ENCODE data around the gene GPR156.

GPR156 gene

GRCh38 chr3:120276767-120277166, 8.3 kb downstream of the GPR156 start:
- Histone ChIP-seq H3K27ac (ENCODE audit: low read depth, low read length) (no peak overlapping the region), H3K4me1 (ENCODE audit: control insufficient read depth in 5 of 5, insufficient read depth in 5 of 5, low read length in 5 of 5) (no peaks in the 10 kb centered on the region), H3K9ac (ENCODE audit: low read length in 5 of 5) (no peak overlapping the region), H3K9me3 (ENCODE audit: control insufficient read depth in 5 of 5, low read length in 5 of 5) (no peaks in the 10 kb centered on the region), H3K36me3 (ENCODE audit: control insufficient read depth in 5 of 5, insufficient read depth in 5 of 5, low read length in 5 of 5) (no peaks in the 10 kb centered on the region), H3K27me3 (ENCODE audit: control insufficient read depth in 5 of 5, insufficient read depth in 4 of 5, low read length in 5 of 5) (no peaks in the 10 kb centered on the region), H3K4me3 (ENCODE audit: low read depth in 1 of 5, low read length in 5 of 5) (no peak overlapping the region)

- H3K27me3 ChIP-seq (ENCODE audit: control insufficient read depth in 5 of 5, insufficient read depth in 4 of 5, low read length in 5 of 5), result no peaks in the 10 kb centered on the region
- no peak overlapping the region for H3K4me3 ChIP-seq (ENCODE audit: low read depth in 1 of 5, low read length in 5 of 5)
- H3K4me1 ChIP-seq (ENCODE audit: control insufficient read depth in 5 of 5, insufficient read depth in 5 of 5, low read length in 5 of 5), result no peaks in the 10 kb centered on the region
- H3K9ac ChIP-seq (ENCODE audit: low read length in 5 of 5), result no peak overlapping the region
- H3K9me3 ChIP-seq (ENCODE audit: control insufficient read depth in 5 of 5, low read length in 5 of 5), result no peaks in the 10 kb centered on the region
- H3K36me3 ChIP-seq (ENCODE audit: control insufficient read depth in 5 of 5, insufficient read depth in 5 of 5, low read length in 5 of 5), result no peaks in the 10 kb centered on the region
- no peak overlapping the region for H3K27ac ChIP-seq (ENCODE audit: low read depth, low read length)
These were observed 9.4 kb downstream of the GPR156 start for GRCh38 chr3:120275618-120276017.

GRCh38 chr3:120274739-120275167, 10.3 kb downstream of the GPR156 start:
- Histone ChIP-seq H3K9ac (ENCODE audit: low read length in 5 of 5) (no peak overlapping the region), H3K4me3 (ENCODE audit: low read depth in 1 of 5, low read length in 5 of 5) (no peak overlapping the region), H3K27me3 (ENCODE audit: control insufficient read depth in 5 of 5, insufficient read depth in 4 of 5, low read length in 5 of 5) (no peaks in the 10 kb centered on the region), H3K27ac (ENCODE audit: low read depth, low read length) (no peak overlapping the region), H3K36me3 (ENCODE audit: control insufficient read depth in 5 of 5, insufficient read depth in 5 of 5, low read length in 5 of 5) (no peaks in the 10 kb centered on the region), H3K9me3 (ENCODE audit: control insufficient read depth in 5 of 5, low read length in 5 of 5) (peaks cover 0 to 2% (median 0%) of the 10 kb centered on the region in 5 donors), H3K4me1 (ENCODE audit: control insufficient read depth in 5 of 5, insufficient read depth in 5 of 5, low read length in 5 of 5) (no peaks in the 10 kb centered on the region)

- Histone ChIP-seq H3K9ac (ENCODE audit: low read length in 5 of 5) (no peak overlapping the region), H3K27me3 (ENCODE audit: control insufficient read depth in 5 of 5, insufficient read depth in 4 of 5, low read length in 5 of 5) (no peaks in the 10 kb centered on the region), H3K4me1 (ENCODE audit: control insufficient read depth in 5 of 5, insufficient read depth in 5 of 5, low read length in 5 of 5) (no peaks in the 10 kb centered on the region), H3K4me3 (ENCODE audit: low read depth in 1 of 5, low read length in 5 of 5) (no peak overlapping the region), H3K36me3 (ENCODE audit: control insufficient read depth in 5 of 5, insufficient read depth in 5 of 5, low read length in 5 of 5) (no peaks in the 10 kb centered on the region), H3K9me3 (ENCODE audit: control insufficient read depth in 5 of 5, low read length in 5 of 5) (peaks cover 0 to 3% (median 0%) of the 10 kb centered on the region in 5 donors), H3K27ac (ENCODE audit: low read depth, low read length) (no peak overlapping the region)
These were observed 12.7 kb downstream of the GPR156 start for GRCh38 chr3:120272286-120272685.

GRCh38 chr3:120265989-120266388, 19.0 kb downstream of the GPR156 start:
- no peak overlapping the region for H3K9ac ChIP-seq (ENCODE audit: low read length in 5 of 5)
- H3K27me3 ChIP-seq (ENCODE audit: control insufficient read depth in 5 of 5, insufficient read depth in 4 of 5, low read length in 5 of 5), result peaks cover 0 to 2% (median 0%) of the 10 kb centered on the region in 5 donors

GRCh38 chr3:120264963-120265362, 20.1 kb downstream of the GPR156 start:
- Histone ChIP-seq H3K27ac (ENCODE audit: low read depth, low read length) (no peak overlapping the region), H3K36me3 (ENCODE audit: control insufficient read depth in 5 of 5, insufficient read depth in 5 of 5, low read length in 5 of 5) (no peaks in the 10 kb centered on the region), H3K4me1 (ENCODE audit: control insufficient read depth in 5 of 5, insufficient read depth in 5 of 5, low read length in 5 of 5) (no peaks in the 10 kb centered on the region), H3K4me3 (ENCODE audit: low read depth in 1 of 5, low read length in 5 of 5) (no peak overlapping the region), H3K9ac (ENCODE audit: low read length in 5 of 5) (no peak overlapping the region), H3K27me3 (ENCODE audit: control insufficient read depth in 5 of 5, insufficient read depth in 4 of 5, low read length in 5 of 5) (peaks cover 0 to 2% (median 0%) of the 10 kb centered on the region in 5 donors), H3K9me3 (ENCODE audit: control insufficient read depth in 5 of 5, low read length in 5 of 5) (peaks cover 0 to 3% (median 0%) of the 10 kb centered on the region in 5 donors)

More at GRCh38 chr3:120265989-120266388, 19.0 kb downstream of the GPR156 start:
- no peaks in the 10 kb centered on the region for H3K36me3 ChIP-seq (ENCODE audit: control insufficient read depth in 5 of 5, insufficient read depth in 5 of 5, low read length in 5 of 5)
- H3K27ac ChIP-seq (ENCODE audit: low read depth, low read length), result no peak overlapping the region
- no peak overlapping the region for H3K4me3 ChIP-seq (ENCODE audit: low read depth in 1 of 5, low read length in 5 of 5)
- peaks cover 0 to 3% (median 0%) of the 10 kb centered on the region in 5 donors for H3K9me3 ChIP-seq (ENCODE audit: control insufficient read depth in 5 of 5, low read length in 5 of 5)
- H3K4me1 ChIP-seq (ENCODE audit: control insufficient read depth in 5 of 5, insufficient read depth in 5 of 5, low read length in 5 of 5), result no peaks in the 10 kb centered on the region

- H3K9ac ChIP-seq (ENCODE audit: low read length in 5 of 5), result no peak overlapping the region
- peaks cover 0 to 2% (median 0%) of the 10 kb centered on the region in 5 donors for H3K27me3 ChIP-seq (ENCODE audit: control insufficient read depth in 5 of 5, insufficient read depth in 4 of 5, low read length in 5 of 5)
- H3K36me3 ChIP-seq (ENCODE audit: control insufficient read depth in 5 of 5, insufficient read depth in 5 of 5, low read length in 5 of 5), result no peaks in the 10 kb centered on the region
- H3K4me3 ChIP-seq (ENCODE audit: low read depth in 1 of 5, low read length in 5 of 5), result no peak overlapping the region
- H3K9me3 ChIP-seq (ENCODE audit: control insufficient read depth in 5 of 5, low read length in 5 of 5), result no peaks in the 10 kb centered on the region
- H3K27ac ChIP-seq (ENCODE audit: low read depth, low read length), result no peak overlapping the region
- H3K4me1 ChIP-seq (ENCODE audit: control insufficient read depth in 5 of 5, insufficient read depth in 5 of 5, low read length in 5 of 5), result no peaks in the 10 kb centered on the region
These were observed 21.2 kb downstream of the GPR156 start for GRCh38 chr3:120263792-120264191.

- no peaks in the 10 kb centered on the region for H3K36me3 ChIP-seq (ENCODE audit: control insufficient read depth in 5 of 5, insufficient read depth in 5 of 5, low read length in 5 of 5)
- H3K4me1 ChIP-seq (ENCODE audit: control insufficient read depth in 5 of 5, insufficient read depth in 5 of 5, low read length in 5 of 5), result no peaks in the 10 kb centered on the region
- peaks cover 0 to 14% (median 8%) of the 10 kb centered on the region in 5 donors for H3K9me3 ChIP-seq (ENCODE audit: control insufficient read depth in 5 of 5, low read length in 5 of 5)
- H3K27ac ChIP-seq (ENCODE audit: low read depth, low read length), result no peak overlapping the region
- no peaks in the 10 kb centered on the region for H3K27me3 ChIP-seq (ENCODE audit: control insufficient read depth in 5 of 5, insufficient read depth in 4 of 5, low read length in 5 of 5)
- H3K4me3 ChIP-seq (ENCODE audit: low read depth in 1 of 5, low read length in 5 of 5), result no peak overlapping the region
- H3K9ac ChIP-seq (ENCODE audit: low read length in 5 of 5), result no peak overlapping the region
These were observed 27.0 kb downstream of the GPR156 start for GRCh38 chr3:120258009-120258408.

GRCh38 chr3:120245386-120245785, 39.6 kb downstream of the GPR156 start:
- Histone ChIP-seq H3K36me3 (ENCODE audit: control insufficient read depth in 5 of 5, insufficient read depth in 5 of 5, low read length in 5 of 5) (no peaks in the 10 kb centered on the region), H3K9ac (ENCODE audit: low read length in 5 of 5) (no peak overlapping the region), H3K27me3 (ENCODE audit: control insufficient read depth in 5 of 5, insufficient read depth in 4 of 5, low read length in 5 of 5) (no peaks in the 10 kb centered on the region), H3K27ac (ENCODE audit: low read depth, low read length) (no peak overlapping the region), H3K4me3 (ENCODE audit: low read depth in 1 of 5, low read length in 5 of 5) (no peak overlapping the region), H3K4me1 (ENCODE audit: control insufficient read depth in 5 of 5, insufficient read depth in 5 of 5, low read length in 5 of 5) (no peaks in the 10 kb centered on the region), H3K9me3 (ENCODE audit: control insufficient read depth in 5 of 5, low read length in 5 of 5) (no peaks in the 10 kb centered on the region)

GRCh38 chr3:120244834-120245225, 40.2 kb downstream of the GPR156 start:
- Histone ChIP-seq H3K4me3 (ENCODE audit: low read depth in 1 of 5, low read length in 5 of 5) (no peak overlapping the region), H3K27me3 (ENCODE audit: control insufficient read depth in 5 of 5, insufficient read depth in 4 of 5, low read length in 5 of 5) (no peaks in the 10 kb centered on the region), H3K9me3 (ENCODE audit: control insufficient read depth in 5 of 5, low read length in 5 of 5) (no peaks in the 10 kb centered on the region), H3K36me3 (ENCODE audit: control insufficient read depth in 5 of 5, insufficient read depth in 5 of 5, low read length in 5 of 5) (no peaks in the 10 kb centered on the region), H3K9ac (ENCODE audit: low read length in 5 of 5) (no peak overlapping the region), H3K27ac (ENCODE audit: low read depth, low read length) (no peak overlapping the region), H3K4me1 (ENCODE audit: control insufficient read depth in 5 of 5, insufficient read depth in 5 of 5, low read length in 5 of 5) (no peaks in the 10 kb centered on the region)

GRCh38 chr3:120239644-120240043, 45.4 kb downstream of the GPR156 start:
- no peak overlapping the region for H3K27ac ChIP-seq (ENCODE audit: low read depth, low read length)
- H3K9me3 ChIP-seq (ENCODE audit: control insufficient read depth in 5 of 5, low read length in 5 of 5), result no peaks in the 10 kb centered on the region
- H3K36me3 ChIP-seq (ENCODE audit: control insufficient read depth in 5 of 5, insufficient read depth in 5 of 5, low read length in 5 of 5), result no peaks in the 10 kb centered on the region
- no peaks in the 10 kb centered on the region for H3K4me1 ChIP-seq (ENCODE audit: control insufficient read depth in 5 of 5, insufficient read depth in 5 of 5, low read length in 5 of 5)
- no peaks in the 10 kb centered on the region for H3K27me3 ChIP-seq (ENCODE audit: control insufficient read depth in 5 of 5, insufficient read depth in 4 of 5, low read length in 5 of 5)
- no peak overlapping the region for H3K9ac ChIP-seq (ENCODE audit: low read length in 5 of 5)
- no peak overlapping the region for H3K4me3 ChIP-seq (ENCODE audit: low read depth in 1 of 5, low read length in 5 of 5)
